ENCODE data around the gene EMILIN1.
"Not testable (repeated sequence)": the region's sequence is repeated elsewhere in the genome, so short reads cannot be mapped to it uniquely, and the experiment has no call there.

The EMILIN1 gene

DNA sequence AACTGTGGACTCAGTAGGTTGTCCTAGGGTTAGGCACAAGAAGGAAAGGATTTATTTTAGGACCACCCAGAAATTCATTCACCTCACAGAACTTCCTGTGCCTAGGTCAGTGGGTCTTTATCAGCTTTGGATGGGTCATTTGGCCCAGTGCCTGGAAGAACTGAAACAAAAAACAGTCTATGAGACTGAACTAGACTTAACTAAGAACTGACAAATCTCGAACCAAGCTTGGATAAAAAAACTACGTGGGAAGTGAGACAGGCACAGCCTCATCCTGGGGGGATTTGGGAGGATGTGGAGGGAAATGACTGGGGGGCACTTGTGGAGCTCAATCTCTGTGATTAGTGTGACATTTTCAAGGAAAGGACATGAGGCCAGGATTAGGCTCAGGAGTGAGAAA, 4.6 kb upstream of the EMILIN1 start:
- H3K4me3 ChIP-seq (ENCODE audit: low read depth, low read length) = no peak overlapping the region
- TF ChIP-seq, protein P1, sequence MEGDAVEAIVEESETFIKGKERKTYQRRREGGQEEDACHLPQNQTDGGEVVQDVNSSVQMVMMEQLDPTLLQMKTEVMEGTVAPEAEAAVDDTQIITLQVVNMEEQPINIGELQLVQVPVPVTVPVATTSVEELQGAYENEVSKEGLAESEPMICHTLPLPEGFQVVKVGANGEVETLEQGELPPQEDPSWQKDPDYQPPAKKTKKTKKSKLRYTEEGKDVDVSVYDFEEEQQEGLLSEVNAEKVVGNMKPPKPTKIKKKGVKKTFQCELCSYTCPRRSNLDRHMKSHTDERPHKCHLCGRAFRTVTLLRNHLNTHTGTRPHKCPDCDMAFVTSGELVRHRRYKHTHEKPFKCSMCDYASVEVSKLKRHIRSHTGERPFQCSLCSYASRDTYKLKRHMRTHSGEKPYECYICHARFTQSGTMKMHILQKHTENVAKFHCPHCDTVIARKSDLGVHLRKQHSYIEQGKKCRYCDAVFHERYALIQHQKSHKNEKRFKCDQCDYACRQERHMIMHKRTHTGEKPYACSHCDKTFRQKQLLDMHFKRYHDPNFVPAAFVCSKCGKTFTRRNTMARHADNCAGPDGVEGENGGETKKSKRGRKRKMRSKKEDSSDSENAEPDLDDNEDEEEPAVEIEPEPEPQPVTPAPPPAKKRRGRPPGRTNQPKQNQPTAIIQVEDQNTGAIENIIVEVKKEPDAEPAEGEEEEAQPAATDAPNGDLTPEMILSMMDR (IDR thresholded peaks at IDR 0.05; ENCODE audit: insufficient read depth, low read length, missing control alignments) = no peak
- DNase-seq (ENCODE audit: low read depth, low spot score) = no peak
- ChIA-PET POLR2A (interaction anchor here (0.7 kb wide), 1 partner anchor 21 kb away, joined by 3 read pairs; no protein-coding TSS in a partner anchor), CTCF (interaction anchor here (0.9 to 4.2 kb wide), 2 partner anchors 12 to 27 kb away, joined by 3 to 40 read pairs; partner anchors contain the start of gene KHK)

GRCh38 chr2:27074738-27075565, 3.5 kb upstream of the EMILIN1 start:
- ChIA-PET CTCF (interaction anchor here (0.9 to 4.2 kb wide), 2 partner anchors 11 to 28 kb away, joined by 3 to 40 read pairs; partner anchors contain the start of gene KHK), POLR2A (no interaction called here)
- H3K4me3 ChIP-seq (ENCODE audit: low read depth, low read length) = no peak overlapping the region
- DNase-seq (ENCODE audit: low read depth, low spot score) = no peak
- TF ChIP-seq, protein P1 (IDR thresholded peaks at IDR 0.05; ENCODE audit: insufficient read depth, low read length, missing control alignments) = no peak

DNA sequence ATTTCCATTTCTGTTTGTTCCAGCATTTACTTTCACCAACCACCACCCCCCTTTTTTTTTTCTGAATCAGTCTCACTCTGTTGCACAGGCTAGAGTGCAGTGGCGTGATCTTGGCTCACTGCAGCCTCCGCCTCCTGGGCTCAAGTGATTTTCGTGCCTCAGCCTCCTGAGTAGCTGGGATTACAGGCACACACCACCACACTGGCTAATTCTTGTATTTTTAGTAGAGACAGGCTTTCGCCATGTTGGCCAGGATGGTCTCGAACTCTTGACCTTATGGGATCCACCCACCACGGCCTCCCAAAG, 2.9 kb upstream of the EMILIN1 start:
- H3K4me3 ChIP-seq (ENCODE audit: low read depth, low read length); POLR2A ChIA-PET; DNase-seq (ENCODE audit: low read depth, low spot score): not testable (repeated sequence)
- CTCF ChIA-PET = interaction anchor here (4.2 kb wide), 1 partner anchor 10 kb away, joined by 40 read pairs; the partner anchor contains the start of gene KHK

GRCh38 chr2:27076323-27076722, 2.1 kb upstream of the EMILIN1 start:
- ChIA-PET CTCF (interaction anchor here (1.0 kb wide), 2 partner anchors 9 to 189 kb away, joined by 3 read pairs; no protein-coding TSS in a partner anchor), POLR2A (interaction anchor here (0.6 to 1.0 kb wide), 2 partner anchors 9 to 15 kb away, joined by 3 read pairs; no protein-coding TSS in a partner anchor)
- TF ChIP-seq, protein P1 (IDR thresholded peaks at IDR 0.05; ENCODE audit: insufficient read depth, low read length, missing control alignments) = no peak
- no peak overlapping the region for H3K4me3 ChIP-seq (ENCODE audit: low read depth, low read length)
- DNase-seq (ENCODE audit: low read depth, low spot score) = no peak

DNA sequence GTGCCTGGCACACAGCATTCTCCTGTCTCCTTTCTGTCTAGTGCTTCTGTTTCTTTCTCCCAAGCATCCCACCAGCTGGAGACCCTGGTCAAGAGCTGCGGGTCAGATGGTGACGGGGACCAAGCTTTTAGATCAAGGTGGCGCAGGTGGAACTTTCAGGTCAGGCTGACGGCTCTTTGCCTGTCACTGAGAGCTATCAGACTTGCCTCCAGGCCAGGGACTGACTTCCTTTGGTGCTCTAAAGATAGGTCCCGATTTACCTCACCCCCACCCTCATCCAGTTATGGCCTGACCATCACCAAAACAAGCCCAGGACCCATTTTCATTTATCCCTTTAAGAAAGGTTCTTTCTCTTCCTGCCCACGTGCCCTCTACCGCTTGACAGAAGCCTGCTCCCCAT, 1.2 kb upstream of the EMILIN1 start:
- CTCF ChIA-PET = interaction anchor here (1.0 to 2.7 kb wide), 3 partner anchors 8 to 61 kb away, joined by 3 to 12 read pairs (median 11); partner anchors contain the start of gene KHK
- POLR2A ChIA-PET = interaction anchor here (0.8 to 1.0 kb wide), 2 partner anchors 8 to 26 kb away, joined by 3 read pairs; no protein-coding TSS in a partner anchor

GRCh38 chr2:27079233-27080139, 1.1 kb downstream of the EMILIN1 start:
- DNase-seq (ENCODE audit: low read depth, low spot score) = no peak
- TF ChIP-seq, protein P1 (IDR thresholded peaks at IDR 0.05; ENCODE audit: insufficient read depth, low read length, missing control alignments) = no peak
- CTCF ChIA-PET = interaction anchor here (0.8 to 2.9 kb wide), 18 partner anchors 8 to 233 kb away, joined by 3 to 13 read pairs (median 4); partner anchors contain the start of genes AGBL5 and KHK
- H3K4me3 ChIP-seq (ENCODE audit: low read depth, low read length) = peak overlapping the region; percentile 95
- POLR2A ChIA-PET = interaction anchor here (0.9 to 2.7 kb wide), 3 partner anchors 15 to 39 kb away, joined by 3 to 26 read pairs (median 8); partner anchors contain the start of gene AGBL5

More for the DNA sequence above, 1.2 kb upstream of the EMILIN1 start:
- TF ChIP-seq, protein P1 (IDR thresholded peaks at IDR 0.05; ENCODE audit: insufficient read depth, low read length, missing control alignments) = no peak
- no peak overlapping the region for H3K4me3 ChIP-seq (ENCODE audit: low read depth, low read length)
- DNase-seq (ENCODE audit: low read depth, low spot score) = no peak
